Activated CD4-positive, alpha-beta T cell treated with anti-CD3 and anti-CD28 coated beads, Interleukin-2, Interleukin-4, amounts not matched to agents 100 ng/mL and 50 ng/mL, durations not matched to agents 16 hours and 8 hours (primary cell): Measurements from ENCODE around the gene RPS10.

Experiments
- DNase-seq: peaks from one replicate; pipeline ENCODE4 v3.0.0-alpha.2; 2020; ENCODE audit warnings: low spot score

RPS10 gene

GRCh38 chr6:34425498-34426410 is at the start of gene RPS10:
Gene RPS10 (minus strand): TSS chr6:34426069. CDS start chr6:34425221, 848 bp downstream.
- peak; percentile 94 for DNase-seq

GRCh38 chr6:34475238-34475682 is 49.4 kb upstream of the RPS10 start:
- no peak for DNase-seq

GRCh38 chr6:34474754-34475153 is 48.9 kb upstream of the RPS10 start:
- DNase-seq: no peak

GRCh38 chr6:34473967-34474366 is 48.1 kb upstream of the RPS10 start:
- DNase-seq: no peak

DNA sequence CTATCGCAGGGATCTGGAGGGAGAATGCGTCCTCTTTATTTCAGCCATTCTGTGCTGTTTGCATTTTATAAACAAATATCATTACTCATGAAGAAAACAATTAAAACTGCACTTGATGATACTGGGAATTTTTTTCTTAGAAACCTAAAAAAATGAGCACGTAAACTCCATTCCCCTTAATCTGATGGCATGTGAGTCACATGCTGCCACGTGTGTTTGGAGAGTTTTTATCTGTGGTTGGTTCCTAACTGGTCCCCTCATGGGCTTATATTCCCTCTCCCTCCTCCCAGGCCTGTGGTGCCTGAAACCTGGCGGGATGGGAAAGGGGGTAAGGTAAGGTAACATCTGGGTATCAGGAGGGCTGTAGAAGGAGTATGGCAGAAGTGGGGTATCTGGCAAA is 46.6 kb upstream of the RPS10 start:
- no peak for DNase-seq

- no peak for DNase-seq
Observed at GRCh38 chr6:34469499-34469898, 43.6 kb upstream of the RPS10 start.

GRCh38 chr6:34468378-34468892 is 42.6 kb upstream of the RPS10 start:
- no peak for DNase-seq

GRCh38 chr6:34466242-34467185 is 40.6 kb upstream of the RPS10 start:
- no peak for DNase-seq

- DNase-seq: no peak
Observed at GRCh38 chr6:34465531-34466241, 39.8 kb upstream of the RPS10 start, which contains the start of gene PACSIN1. Gene PACSIN1 (plus strand): TSS chr6:34466076. CDS start chr6:34526306, 60,230 bp downstream.

GRCh38 chr6:34463849-34464248 is 38.0 kb upstream of the RPS10 start:
- no peak for DNase-seq

GRCh38 chr6:34463299-34463698 is 37.4 kb upstream of the RPS10 start:
- no peak for DNase-seq

GRCh38 chr6:34462551-34462971 is 36.7 kb upstream of the RPS10 start:
- DNase-seq: no peak

DNA sequence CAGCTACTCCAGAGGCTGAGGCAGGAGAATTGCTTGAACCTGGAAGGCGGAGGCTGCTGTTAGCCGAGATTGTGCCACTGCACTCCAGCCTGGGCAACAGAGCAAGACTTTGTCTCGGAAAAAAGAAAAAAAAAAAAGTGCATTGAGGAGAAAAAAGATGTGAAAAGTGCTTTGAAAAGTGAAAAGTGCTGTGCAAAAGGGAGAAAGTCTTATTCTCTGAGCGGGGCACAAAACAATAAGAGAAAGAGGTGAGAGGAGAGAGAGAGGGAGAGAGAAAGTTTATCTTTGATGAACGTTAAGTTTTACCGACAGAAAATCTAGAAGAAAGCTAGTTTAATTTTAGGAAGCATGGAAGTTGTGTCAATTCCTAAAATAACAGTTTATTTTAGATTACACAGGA is 36.1 kb upstream of the RPS10 start:
- DNase-seq: no peak

DNA sequence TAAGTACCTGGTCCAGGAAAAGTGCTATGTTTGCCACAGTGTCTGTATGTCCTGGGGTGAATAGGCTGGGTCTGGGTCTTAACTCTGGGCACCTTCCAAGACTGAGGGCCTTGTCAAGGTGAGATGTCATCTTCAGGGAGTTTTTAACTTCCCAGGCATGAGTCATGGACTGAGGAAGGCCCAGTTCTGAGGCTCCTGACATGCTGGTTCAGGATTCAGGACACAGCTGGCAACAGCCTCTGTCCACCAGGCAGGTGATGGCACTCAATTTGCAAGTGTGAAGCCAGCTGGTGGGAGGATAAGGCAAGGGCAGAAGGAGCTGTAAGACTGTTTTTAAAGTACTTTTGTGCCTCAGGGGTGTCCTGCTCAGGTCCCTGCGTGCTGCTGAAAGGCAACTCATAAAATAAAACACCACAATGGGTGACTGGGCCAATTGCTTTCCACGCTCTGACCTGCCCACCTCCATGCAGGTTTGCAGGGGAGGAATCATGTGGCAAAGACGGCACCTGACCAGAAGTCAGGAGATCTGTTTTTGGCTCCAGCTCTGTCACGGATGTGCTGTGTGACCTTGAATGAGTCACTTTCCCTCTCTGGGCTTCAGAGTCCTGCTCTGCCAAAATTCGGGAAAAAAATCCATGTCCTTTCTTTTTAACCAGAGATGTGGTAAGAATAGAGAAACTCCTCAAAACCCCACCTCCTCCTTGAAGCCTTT is 35.1 kb upstream of the RPS10 start:
- no peak for DNase-seq

DNA sequence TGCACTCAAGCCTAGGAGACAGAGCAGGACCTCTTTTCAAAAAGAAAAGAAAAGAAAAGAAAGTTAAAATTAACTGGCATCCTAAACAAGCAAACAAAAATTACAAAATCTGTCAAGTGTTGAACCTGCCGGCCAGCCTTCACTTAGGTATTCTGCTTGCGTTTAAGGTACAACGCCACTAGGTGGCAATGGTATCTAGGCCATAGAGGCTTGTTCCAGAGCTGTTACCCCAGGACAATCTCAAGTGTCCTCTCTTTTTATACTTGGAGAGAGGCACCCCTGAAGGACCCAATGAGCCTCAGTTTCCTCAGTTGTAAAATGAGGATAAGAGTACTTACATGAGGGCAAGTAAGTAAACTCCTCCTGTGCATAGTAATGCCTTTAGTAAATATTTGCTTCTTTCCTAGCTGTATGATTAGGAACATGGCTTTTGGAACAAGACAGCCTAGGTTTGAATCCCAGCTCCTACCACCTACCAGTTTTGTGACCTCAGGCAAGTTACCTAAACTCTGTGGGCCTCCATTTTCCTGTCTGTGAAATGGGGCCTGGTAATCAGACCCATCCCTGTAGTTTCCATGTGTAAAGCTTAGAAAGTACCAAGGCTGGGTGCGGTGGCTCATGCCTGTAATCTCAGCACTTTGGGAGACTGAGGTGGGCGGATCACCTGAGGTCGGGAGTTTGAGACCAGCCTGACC is 34.2 kb upstream of the RPS10 start:
- peak; percentile 58 for DNase-seq

- no peak for DNase-seq
Observed at GRCh38 chr6:34457742-34458735, 32.2 kb upstream of the RPS10 start.

GRCh38 chr6:34457382-34457741 is 31.5 kb upstream of the RPS10 start:
- DNase-seq: no peak

GRCh38 chr6:34455831-34456230 is 30.0 kb upstream of the RPS10 start:
- no peak for DNase-seq

- no peak for DNase-seq
Observed at GRCh38 chr6:34451192-34451591, 25.3 kb upstream of the RPS10 start.
